SKM-1 treated with dmso at 0.1 percent for 144 hours (cell line): ENCODE measurements around the gene GNAQ.

Experiments used
- DNase-seq: peaks from one replicate; lab custom pipeline; 2025; ENCODE audit not compliant: unreplicated experiment; lab: John Stamatoyannopoulos, UW

The GNAQ gene

DNA sequence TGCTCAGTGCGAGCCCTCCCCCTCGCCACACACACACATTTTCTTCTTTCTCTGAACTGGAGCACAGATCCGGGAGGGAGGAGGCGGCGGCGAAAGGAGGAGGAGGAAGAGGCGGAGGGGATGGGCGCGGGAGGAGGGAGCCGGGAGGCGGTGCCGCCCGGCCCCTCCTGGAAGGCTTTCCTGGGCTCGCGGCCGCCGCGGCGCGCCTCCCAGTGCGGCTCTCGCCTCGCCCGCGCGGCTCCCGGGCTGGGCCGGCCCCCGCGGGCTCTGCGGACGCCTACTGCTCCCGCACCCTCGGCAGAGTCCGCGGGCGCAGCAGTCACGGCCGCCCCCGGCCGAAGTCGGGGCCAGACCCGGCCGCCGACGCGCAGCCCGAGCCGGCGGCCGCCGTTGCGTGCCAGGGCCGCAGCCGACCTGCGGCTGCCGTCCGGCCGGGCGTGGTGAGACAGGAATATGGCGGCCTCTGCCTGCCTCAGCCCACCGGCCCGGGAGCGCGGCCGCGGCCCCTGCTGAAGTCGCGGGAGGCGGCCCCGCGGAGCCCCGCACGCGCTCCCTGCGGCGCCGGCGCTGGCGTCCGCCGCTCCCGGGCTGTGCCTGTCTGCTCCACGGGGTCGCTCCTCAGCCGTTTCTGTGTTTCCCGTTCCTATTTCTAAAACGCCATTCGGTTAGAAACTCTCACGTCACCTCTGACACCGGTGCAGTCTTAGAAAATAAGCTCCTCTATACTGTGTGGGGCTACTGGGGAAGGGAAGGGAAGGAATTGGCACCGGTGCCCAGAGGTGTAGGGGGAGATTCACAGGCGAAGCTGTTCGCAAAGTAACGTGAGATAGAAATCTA is 500 bp upstream of the GNAQ start:
- peak; percentile 72 for DNase-seq

DNA sequence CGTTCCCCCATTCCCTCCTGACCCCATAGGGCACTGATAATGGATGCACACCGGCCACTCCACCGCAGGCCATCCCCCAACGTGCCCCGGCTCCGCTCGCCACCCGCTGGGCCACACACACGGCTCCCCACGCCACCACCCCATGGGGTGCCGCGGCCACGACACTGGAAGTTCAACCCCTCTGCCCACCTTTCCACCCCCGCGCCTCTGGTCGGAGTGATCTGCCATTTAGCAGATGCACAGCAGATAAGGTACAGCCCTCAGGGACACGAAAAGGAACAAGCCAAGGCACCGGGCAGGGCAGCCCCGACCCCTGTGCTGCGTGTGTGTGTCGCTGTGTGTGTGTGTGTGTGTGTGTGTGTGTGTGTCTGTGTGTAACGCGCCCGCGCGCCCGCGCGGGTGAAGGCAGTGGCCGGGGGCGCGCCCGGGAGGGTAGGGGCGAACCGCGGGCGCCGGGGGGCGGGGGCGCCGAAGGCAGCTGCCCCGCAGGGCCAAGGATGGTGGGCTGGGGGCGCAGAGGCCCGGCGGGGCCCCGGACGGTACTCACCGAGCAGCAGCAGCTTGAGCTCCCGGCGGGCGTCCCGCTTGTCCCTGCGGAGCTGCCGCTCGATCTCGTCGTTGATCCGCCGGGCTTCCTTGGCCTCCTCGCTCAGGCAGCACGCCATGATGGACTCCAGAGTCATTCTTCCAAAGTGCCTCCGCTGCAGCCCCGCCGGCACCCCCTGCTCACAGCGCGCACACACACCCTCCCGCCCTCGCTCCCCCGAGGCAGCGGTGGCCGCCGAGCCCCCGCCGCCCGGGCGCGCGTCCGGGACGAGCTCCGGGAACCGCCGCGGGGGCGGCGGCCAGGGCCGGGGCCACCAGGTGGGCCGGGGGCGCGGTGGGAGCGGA is 813 bp downstream of the GNAQ start:
- no peak for DNase-seq

GRCh38 chr9:78030296-78030552 is 1.4 kb downstream of the GNAQ start:
- DNase-seq: no peak

DNA sequence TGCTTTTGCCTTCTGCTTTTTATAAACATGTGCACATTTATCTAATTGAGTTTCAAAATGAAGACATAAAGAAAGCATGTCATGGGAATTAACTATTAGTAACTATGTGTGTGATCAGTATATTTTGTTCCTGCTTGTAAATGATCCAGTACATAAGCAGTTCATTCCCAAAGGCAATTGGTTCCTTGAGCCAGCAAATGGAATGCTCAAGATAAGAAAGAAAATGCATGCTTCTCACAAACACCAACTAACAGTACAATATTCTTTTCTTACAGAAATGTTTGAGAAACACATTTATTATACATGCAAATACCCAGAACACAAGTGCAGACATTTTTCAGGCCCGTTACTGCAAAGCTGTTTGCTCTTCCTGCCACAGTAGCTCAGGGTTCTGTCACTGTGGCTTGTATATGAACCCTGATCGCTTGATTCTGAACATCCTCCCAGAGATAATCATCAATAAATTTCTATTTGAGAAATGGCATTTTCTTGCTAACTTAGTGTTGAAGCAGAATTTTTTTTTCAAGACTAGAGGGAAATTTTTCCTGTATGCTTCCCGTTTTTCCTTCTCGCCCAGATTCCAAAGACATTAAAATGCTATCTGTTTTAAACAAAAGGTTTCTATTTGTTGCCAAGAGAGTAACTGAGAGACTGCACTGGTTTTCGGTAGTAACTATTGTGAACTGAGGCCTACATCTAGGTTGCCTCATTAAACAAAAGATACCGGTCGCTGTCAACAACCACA is 1.9 kb downstream of the GNAQ start:
- no peak for DNase-seq

DNA sequence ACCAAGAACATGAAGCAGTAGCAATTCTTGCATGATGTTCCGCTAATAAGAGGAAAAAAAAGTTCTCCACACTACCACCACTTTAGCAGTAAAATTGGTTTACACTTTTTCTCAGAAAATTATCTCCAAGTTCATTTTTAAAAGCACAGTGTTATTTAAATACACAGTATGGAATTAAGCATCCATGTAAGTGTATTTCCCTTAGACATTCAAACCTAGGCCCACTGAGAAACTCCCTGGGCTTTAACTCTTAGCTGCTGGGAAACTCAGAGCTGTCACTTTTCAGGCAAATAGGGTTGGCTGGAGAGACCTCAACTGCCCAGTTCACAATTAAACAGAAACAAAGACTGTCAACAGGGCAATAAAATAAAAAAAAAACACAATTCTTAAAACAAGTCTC is 2.7 kb downstream of the GNAQ start:
- no peak for DNase-seq

DNA sequence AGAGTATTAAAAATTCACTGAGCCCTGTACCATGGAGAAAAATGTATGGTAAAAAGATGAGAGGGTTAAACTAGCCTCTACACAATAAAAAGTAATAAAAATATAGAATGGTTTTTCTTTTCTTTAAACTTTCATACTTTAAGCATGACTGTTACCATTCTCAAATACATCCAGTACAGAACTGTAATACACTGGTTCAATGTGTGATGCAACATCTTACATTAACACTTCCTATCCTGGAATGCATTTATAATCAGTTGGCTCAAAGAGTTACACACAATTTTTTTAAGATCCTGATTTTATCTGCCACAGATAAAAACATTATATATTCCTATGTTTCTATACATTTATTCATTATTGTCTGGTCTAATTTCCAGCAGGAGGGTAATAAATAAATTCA is 4.7 kb downstream of the GNAQ start:
- no peak for DNase-seq

DNA sequence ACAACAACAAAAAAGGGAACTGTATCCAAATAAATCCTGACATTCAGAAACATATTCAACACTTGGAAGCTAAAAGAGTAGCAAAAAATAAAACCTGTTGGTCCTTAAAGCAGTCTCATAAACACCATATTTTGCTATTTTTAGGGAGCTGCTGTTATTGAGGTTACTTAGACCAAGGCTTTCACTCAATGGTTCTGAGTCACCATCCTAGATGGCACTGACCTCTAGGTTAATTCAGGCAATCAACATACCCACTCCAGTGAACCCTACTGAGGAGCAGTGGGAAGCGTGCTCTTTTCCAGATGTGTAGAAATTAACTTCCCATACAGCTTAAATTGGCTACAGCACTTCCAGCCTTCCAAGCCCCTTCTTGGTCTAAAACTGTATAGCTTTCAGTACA is 5.2 kb downstream of the GNAQ start:
- no peak for DNase-seq

- DNase-seq: no peak
These were observed 6.4 kb downstream of the GNAQ start for GRCh38 chr9:78025186-78025585.

GRCh38 chr9:78023003-78023741 is 8.4 kb downstream of the GNAQ start:
- DNase-seq: peak; percentile 79

- DNase-seq: no peak
These were observed 9.9 kb downstream of the GNAQ start for GRCh38 chr9:78021697-78022096.

DNA sequence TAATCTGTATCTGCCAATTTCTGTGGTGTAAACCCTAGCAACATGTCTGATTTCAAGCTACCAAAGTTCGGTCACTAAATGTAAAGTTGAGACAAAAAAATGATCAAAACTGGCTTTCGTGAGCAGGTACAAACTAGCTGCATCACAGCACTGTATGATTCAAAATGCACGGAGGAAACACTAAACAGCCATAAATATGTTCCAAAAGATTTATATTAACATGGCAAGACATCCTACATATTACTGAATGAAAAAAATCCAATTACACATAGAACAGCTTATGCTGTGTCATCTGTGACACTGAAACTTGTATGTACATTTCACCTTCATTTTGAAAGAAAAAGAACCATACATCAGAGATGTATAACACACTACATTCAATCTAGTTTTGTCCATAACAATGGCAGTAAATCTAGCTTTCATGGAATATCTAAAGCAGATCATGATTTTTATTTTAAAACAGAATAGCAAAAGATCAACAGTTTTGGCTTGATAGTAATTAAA is 14.4 kb downstream of the GNAQ start:
- no peak for DNase-seq

GRCh38 chr9:78015241-78015640 is 16.4 kb downstream of the GNAQ start:
- no peak for DNase-seq

DNA sequence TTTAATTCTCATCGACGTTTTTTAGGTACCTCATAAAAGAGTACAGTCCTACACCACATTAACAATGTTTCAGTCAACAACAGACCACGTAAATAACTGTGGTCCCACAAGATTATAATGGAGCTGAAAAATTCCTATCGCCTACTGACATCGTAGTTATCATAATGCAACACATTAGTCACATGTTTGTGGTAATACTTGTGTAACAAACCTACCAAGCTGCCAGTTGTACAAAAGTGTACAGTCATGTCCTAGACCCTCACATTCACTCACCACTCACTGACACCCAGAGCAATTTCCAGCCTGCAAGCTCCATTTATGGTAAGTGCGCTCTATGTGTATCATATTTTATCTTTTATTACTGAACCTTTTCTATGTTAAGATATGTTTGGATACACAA is 16.8 kb downstream of the GNAQ start:
- no peak for DNase-seq

GRCh38 chr9:78013934-78014333 is 17.7 kb downstream of the GNAQ start:
- no peak for DNase-seq

GRCh38 chr9:78011049-78011448 is 20.6 kb downstream of the GNAQ start:
- DNase-seq: no peak

DNA sequence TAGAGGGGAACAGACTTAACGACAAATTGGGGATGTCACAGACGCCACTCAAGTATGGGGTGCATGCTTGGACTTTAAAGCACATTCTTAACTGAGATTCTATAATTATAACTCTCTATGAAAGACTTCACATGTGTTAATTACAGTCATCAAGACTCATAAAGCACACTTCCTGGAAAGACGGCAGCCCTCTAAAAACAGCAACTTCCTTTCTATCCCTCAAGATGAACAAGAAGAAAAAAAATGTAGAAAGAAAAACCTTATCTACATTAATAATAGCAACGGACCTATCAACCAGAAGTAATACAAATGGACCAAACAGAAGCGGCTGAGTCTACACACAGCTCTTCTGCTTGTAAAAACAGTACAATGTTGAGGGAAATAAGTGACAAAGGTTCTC is 21.2 kb downstream of the GNAQ start:
- DNase-seq: no peak

GRCh38 chr9:78009186-78009585 is 22.4 kb downstream of the GNAQ start:
- no peak for DNase-seq

- DNase-seq: no peak
These were observed 24.9 kb downstream of the GNAQ start for GRCh38 chr9:78006734-78007133.

GRCh38 chr9:78005231-78006002 is 26.2 kb downstream of the GNAQ start:
- no peak for DNase-seq
